HG03135 (cell line): Measurements from ENCODE around the gene DYNC2H1.
A peak's percentile ranks its signal among the peaks of the same experiment; 100 is the strongest.

ENCODE experiments used
- ATAC-seq: cut with Tn5 transposase; IDR thresholded peaks from one replicate; pipeline ENCODE4 v1.9.1; 2021; ENCODE audit warnings: mild to moderate bottlenecking, moderate library complexity; ENCODE audit not compliant: unreplicated experiment

Gene DYNC2H1

DNA sequence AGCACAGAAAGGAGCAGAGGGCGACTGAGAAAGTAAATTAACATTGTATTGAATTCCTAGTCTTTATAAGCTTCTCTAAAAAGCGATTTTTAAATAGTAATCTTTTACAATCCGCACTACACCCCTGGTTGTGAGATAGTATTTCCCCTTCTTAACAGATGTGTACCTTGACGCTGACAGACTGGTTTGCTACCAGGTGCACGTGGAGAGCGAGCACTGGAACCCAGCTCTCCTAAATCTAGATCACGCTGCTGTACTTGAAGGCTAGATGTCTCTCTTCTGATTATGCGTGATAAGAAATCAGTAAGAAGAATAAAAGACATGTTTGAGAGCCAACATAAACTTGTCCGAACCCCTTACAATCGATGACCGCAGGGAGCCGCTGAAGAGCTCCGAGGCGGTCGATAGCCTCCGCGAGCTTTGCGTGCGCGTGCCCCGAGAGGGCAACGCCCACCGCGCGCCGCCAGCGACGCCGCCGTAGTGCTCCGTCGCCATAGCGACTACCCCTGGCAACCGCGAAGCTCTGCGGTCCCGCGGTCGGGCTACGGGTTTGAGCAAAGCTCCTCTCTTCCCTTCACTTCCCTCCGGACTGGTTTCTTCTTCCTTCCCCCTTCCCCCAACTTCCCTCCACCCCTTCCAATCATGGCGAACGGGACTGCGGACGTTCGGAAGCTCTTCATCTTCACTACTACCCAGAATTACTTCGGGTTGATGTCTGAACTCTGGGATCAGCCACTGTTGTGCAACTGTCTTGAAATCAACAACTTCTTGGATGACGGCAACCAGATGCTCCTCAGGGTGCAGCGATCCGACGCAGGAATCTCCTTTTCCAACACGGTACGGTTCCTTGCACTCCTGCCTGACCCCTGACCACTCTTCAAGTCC is at the start of gene DYNC2H1:
Gene DYNC2H1, plus strand, starts transcription at position 494 of the 885 bp plus-strand sequence. Its CDS starts 149 bp downstream, at position 643.
- ATAC-seq, result peak; percentile 99

GRCh38 chr11:103061656-103062055 is 47.6 kb upstream of the DYNC2H1 start:
- ATAC-seq, result no peak

- no peak for ATAC-seq
Measured at GRCh38 chr11:103067118-103067517, 42.1 kb upstream of the DYNC2H1 start.

- ATAC-seq, result no peak
Measured at GRCh38 chr11:103069367-103069766, 39.9 kb upstream of the DYNC2H1 start.

- no peak for ATAC-seq
Measured at GRCh38 chr11:103070142-103070541, 39.1 kb upstream of the DYNC2H1 start.

DNA sequence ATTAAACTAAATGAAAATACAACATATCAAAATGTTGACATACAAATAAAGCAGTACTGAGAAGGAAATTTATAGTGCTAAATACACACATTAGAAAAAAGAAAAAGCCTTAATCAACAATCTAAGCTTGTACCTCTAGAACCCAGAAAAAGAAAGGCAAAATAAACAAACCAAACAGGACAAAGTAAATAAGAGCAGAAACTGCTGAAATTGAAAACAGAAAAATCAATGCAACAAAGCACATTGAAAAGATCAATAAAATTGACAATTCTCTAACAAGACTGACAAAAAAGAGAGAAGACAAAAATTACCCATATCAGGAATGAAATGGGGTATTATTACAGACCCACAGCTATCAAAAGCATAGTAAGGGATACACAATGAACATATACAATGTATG is 38.2 kb upstream of the DYNC2H1 start:
- ATAC-seq, result no peak

GRCh38 chr11:103076361-103076760 is 32.9 kb upstream of the DYNC2H1 start:
- ATAC-seq, result no peak

- ATAC-seq, result no peak
Measured at GRCh38 chr11:103077554-103077953, 31.7 kb upstream of the DYNC2H1 start.

GRCh38 chr11:103078710-103079109 is 30.5 kb upstream of the DYNC2H1 start:
- no peak for ATAC-seq

GRCh38 chr11:103079833-103080232 is 29.4 kb upstream of the DYNC2H1 start:
- no peak for ATAC-seq

- ATAC-seq, result no peak
Measured at GRCh38 chr11:103085758-103086365, 23.4 kb upstream of the DYNC2H1 start.

GRCh38 chr11:103086461-103086860 is 22.8 kb upstream of the DYNC2H1 start:
- no peak for ATAC-seq

DNA sequence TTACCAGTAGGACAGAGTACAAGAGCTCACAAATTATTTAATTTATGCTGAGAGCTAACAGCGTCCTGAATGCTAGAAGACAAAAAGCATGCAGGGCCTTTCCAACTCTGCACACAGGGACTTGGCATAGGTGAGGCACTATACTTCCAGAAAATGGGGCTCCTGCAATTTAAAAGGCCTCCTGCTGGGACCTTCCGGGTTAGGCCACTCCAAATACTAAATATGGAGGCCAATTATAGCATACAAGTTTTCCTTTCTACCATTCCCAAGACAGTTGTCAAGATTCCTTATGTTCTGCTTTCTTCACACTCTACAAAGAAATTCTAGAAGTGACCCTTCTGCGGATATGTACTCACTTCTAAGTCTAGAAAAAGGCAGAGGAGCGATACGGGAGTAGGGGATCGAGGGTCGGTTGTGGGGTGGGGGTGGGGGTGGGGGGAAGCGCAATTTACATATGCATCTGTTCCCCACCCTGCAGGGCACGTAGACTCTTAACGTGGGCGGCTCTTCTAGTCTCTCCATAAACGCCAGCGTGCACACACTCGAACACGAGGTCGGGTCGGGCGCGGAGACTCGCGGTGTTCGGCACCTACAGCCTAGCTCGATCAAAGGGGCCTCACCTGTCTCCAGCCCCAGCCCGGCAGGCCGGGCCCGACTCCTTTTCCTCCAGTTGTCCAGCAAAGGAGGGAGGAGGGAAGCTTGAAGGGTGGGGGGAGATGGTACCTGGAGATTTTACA is 18.0 kb upstream of the DYNC2H1 start:
- peak; percentile 43 for ATAC-seq

- ATAC-seq, result peak; percentile 100
Measured at GRCh38 chr11:103091801-103092524, 17.3 kb upstream of the DYNC2H1 start, which contains the start of gene DCUN1D5. Gene DCUN1D5, minus strand, starts transcription at chr11:103092160. Its CDS starts 288 bp downstream, at chr11:103091872.

DNA sequence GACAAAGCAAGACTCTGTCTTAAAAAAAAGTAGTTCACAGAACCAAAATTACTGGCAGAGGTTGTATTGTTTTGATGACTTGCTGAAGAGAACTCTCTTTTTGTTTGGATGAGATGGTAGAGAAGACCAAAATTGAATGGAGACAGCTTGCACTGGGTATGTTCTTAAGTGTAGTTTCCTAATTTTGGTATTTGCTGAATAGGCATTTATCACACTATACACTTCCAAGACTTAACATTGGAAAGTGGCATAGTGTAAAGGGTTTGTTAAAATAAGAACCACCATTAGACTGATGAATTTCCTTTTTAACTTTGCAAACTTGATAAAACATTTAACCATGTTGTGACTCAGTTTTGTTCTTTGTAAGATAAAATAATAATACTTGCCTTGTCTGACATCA is 11.9 kb upstream of the DYNC2H1 start:
- ATAC-seq, result no peak

- ATAC-seq, result peak; percentile 23
Measured at GRCh38 chr11:103109818-103110388, 677 bp downstream of the DYNC2H1 start.

- ATAC-seq, result no peak
Measured at GRCh38 chr11:103110391-103110790, 1.2 kb downstream of the DYNC2H1 start.

DNA sequence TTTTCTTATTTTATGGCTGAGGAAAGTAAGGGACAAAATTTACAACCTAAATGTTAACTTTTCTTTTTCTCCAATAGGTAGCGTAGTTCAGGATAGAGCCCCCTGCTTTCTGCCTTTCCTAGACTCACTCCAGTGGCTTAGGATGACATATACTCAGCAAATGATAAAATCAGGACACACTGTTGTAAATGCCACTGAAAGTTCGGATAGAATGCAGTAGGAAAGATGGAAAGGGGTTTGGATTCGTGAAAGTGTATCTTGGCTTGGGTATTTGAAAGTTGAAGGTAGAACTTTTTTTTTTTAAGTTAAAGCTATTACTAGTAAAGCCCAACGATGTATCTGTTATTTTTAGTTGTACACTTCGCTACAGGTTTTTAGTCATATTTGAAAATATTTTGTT is 2.2 kb downstream of the DYNC2H1 start:
- ATAC-seq, result no peak

DNA sequence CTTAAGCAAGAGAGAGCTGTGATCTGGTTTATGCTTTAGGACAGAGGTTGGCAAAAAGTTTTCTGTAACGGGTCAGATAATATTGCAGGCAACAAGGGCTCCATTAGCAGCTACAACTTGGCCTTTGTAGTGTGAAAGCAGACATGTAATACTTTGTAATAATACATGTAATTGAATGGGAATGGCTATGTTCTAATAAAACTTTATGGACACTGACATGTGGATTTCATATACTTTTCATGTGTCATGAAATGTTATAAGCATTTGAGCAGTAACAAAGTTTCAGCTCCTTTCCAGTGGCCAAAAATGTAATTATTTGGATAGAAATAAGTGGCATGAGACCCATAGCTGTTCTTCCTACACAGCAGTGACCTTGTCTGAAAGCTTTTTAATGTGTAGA is 3.1 kb downstream of the DYNC2H1 start:
- no peak for ATAC-seq

DNA sequence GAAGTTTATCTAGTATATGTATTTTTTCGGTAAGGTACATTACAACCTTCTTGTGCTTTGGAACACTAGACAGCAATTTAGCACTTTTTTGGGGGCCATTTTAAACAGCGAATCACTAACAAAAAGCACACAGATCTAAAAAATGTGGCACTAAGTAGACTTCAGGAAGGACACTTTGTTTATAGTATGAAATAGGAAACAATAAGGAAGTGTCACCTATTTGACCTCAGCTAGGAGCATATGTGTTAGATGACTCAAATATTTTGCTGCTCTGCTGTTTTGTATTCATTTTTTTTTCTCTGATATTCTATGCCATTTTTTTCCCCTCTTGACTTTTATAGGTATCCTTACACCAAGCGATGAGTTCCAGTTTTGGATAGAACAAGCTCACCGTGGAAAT is 5.6 kb downstream of the DYNC2H1 start:
- ATAC-seq, result no peak
